ENCODE results near the gene FUOM. TPM values are rescaled to one million over a fixed set of nuclear protein-coding genes. Genes with fewer than 3 reads are reported as not detected.

The FUOM gene
- total RNA-seq, 1 donor from 2014 or later, result 47.0 TPM

DNA sequence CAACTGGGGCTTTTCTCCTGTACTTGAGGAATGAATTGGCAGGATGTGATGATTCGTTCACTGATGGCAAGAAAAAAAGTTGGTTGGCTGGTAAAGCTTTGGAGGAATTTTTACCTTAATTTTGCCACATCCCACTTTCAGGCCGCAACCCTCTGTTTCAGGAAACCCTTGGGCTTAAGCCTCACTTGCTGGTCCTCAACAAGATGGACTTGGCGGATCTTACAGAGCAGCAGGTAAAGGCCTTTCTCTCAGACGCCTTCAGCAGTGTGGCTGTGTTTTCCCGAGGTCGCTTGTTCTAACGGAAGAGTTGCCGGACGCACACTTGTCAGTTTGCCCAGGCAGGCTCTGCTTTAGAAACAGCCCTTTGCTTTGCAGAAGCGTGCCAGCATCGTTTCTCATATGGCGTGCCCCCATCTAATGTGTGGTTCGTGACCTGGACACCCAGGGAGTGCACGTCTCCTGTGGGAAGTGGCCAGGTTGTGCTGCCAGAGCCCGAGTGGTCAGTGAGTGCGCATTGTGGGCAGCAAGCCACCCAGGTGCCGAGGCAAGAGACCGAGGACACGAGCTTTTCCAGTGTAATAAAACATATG, 38.3 kb upstream of the FUOM start:
- H3K36me3 ChIP-seq (ENCODE audit: control insufficient read depth, insufficient read depth, low read length), result peaks cover 1% of the 10 kb centered on the region
- TF ChIP-seq, protein P1, sequence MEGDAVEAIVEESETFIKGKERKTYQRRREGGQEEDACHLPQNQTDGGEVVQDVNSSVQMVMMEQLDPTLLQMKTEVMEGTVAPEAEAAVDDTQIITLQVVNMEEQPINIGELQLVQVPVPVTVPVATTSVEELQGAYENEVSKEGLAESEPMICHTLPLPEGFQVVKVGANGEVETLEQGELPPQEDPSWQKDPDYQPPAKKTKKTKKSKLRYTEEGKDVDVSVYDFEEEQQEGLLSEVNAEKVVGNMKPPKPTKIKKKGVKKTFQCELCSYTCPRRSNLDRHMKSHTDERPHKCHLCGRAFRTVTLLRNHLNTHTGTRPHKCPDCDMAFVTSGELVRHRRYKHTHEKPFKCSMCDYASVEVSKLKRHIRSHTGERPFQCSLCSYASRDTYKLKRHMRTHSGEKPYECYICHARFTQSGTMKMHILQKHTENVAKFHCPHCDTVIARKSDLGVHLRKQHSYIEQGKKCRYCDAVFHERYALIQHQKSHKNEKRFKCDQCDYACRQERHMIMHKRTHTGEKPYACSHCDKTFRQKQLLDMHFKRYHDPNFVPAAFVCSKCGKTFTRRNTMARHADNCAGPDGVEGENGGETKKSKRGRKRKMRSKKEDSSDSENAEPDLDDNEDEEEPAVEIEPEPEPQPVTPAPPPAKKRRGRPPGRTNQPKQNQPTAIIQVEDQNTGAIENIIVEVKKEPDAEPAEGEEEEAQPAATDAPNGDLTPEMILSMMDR (IDR thresholded peaks at IDR 0.05; ENCODE audit: insufficient read depth, low read length, poor library complexity, severe bottlenecking), result no peak
- H3K4me3 ChIP-seq (ENCODE audit: low read depth, low read length), result no peak overlapping the region
- no peak for DNase-seq (ENCODE audit: low read depth)
- no peaks in the 10 kb centered on the region for H3K27me3 ChIP-seq (ENCODE audit: control insufficient read depth, insufficient read depth, low read length)

DNA sequence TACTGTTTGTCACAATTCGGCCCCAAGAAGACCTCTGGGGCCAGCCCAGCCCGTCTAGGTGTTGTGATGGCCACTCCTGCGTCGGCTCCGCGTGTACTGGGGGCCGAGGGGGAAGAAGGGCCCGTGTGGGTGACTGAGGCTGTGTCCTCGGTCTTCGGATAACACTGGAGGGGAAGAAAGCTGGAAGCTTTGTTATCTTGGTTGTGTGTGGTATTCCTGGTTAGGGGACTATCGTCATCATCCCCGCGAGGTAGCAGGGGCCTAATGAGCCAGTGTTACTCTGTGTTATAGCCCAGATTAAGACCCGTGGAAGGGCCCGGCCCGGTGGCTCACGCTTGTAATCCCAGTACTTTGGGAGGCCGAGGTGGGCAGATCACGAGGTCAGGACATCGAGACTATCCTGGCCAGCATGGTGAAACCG, 37.0 kb upstream of the FUOM start:
- TF ChIP-seq, protein P1 (IDR thresholded peaks at IDR 0.05; ENCODE audit: insufficient read depth, low read length, poor library complexity, severe bottlenecking), result no peak
- Histone ChIP-seq H3K36me3 (ENCODE audit: control insufficient read depth, insufficient read depth, low read length) (peaks cover 1% of the 10 kb centered on the region), H3K4me3 (ENCODE audit: low read depth, low read length) (peak overlapping the region; percentile 85), H3K27me3 (ENCODE audit: control insufficient read depth, insufficient read depth, low read length) (no peaks in the 10 kb centered on the region)
- no peak for DNase-seq (ENCODE audit: low read depth)

DNA sequence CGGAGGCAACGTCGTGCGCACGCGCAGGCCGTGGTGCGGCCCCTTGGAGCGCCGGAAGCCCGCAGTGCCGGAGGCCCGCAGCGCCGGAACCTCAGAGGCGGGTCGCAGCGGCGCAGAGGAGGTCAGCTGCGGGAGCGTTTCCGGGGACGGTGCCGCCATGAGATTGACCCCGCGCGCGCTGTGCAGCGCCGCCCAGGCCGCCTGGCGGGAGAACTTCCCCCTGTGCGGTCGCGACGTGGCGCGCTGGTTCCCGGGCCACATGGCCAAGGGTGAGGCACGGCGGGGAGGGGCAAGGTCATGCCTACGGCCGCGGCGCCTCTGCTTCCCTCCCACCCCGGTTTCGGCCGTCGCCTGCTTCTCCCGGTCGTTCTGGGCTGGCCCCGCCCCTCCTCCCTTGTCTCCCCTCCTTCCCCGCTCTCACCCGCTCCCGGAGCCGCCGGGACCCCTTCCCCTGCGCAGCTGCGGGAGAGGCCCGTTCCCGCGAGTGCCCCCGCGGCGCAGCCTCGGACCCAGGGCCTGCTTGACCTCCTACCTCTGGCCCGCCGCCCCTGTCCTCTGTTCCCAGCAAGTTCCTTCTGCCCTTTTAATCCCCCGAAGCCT, 36.3 kb upstream of the FUOM start, which contains the start of gene MTG1:
Gene MTG1, plus strand, starts transcription at position 94 of the 600 bp plus-strand sequence. Its CDS starts 64 bp downstream, at position 158.
- TF ChIP-seq, protein P1 (IDR thresholded peaks at IDR 0.05; ENCODE audit: insufficient read depth, low read length, poor library complexity, severe bottlenecking), result no peak
- Histone ChIP-seq H3K4me3 (ENCODE audit: low read depth, low read length) (peak within 1 kb of the TSS; percentile 85), H3K36me3 (ENCODE audit: control insufficient read depth, insufficient read depth, low read length) (peaks cover 1% of the 10 kb centered on the region), H3K27me3 (ENCODE audit: control insufficient read depth, insufficient read depth, low read length) (no peaks in the 10 kb centered on the region)
- peak; percentile 61 for DNase-seq (ENCODE audit: low read depth)

DNA sequence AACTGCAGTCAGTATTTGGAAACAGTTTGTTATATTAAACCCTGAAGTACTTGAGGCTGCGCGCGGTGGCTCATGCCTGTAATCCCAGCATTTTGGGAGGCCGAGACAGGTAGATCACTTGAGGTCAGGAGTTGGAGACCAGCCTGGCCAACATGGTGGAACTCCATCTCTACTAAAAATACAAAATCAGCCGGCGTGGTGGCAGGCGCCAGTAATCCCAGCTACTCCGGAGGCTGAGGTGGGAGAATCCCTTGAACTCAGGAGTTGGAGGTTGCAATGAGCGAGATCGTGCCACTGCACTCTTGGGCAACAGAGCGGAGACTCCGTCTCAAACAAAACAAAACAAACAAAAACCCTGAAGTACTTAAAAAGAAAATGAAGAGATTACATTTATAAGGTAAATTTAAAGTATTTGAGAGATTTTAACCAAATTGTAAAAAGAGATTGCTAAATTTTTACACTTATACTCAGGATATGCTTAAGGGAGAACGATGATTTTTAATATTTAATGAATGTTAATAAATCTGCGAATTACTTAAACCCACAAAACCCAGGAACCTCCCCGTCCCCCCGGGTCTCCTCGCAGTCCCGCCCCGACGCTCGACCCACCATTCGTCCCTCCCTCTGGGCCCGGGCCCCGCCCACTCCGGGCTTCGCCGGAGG, 35.7 kb upstream of the FUOM start:
- Histone ChIP-seq H3K4me3 (ENCODE audit: low read depth, low read length) (peak overlapping the region; percentile 85), H3K27me3 (ENCODE audit: control insufficient read depth, insufficient read depth, low read length) (no peaks in the 10 kb centered on the region), H3K36me3 (ENCODE audit: control insufficient read depth, insufficient read depth, low read length) (peaks cover 1% of the 10 kb centered on the region)
- DNase-seq (ENCODE audit: low read depth), result no peak
- TF ChIP-seq, protein P1 (IDR thresholded peaks at IDR 0.05; ENCODE audit: insufficient read depth, low read length, poor library complexity, severe bottlenecking), result no peak

DNA sequence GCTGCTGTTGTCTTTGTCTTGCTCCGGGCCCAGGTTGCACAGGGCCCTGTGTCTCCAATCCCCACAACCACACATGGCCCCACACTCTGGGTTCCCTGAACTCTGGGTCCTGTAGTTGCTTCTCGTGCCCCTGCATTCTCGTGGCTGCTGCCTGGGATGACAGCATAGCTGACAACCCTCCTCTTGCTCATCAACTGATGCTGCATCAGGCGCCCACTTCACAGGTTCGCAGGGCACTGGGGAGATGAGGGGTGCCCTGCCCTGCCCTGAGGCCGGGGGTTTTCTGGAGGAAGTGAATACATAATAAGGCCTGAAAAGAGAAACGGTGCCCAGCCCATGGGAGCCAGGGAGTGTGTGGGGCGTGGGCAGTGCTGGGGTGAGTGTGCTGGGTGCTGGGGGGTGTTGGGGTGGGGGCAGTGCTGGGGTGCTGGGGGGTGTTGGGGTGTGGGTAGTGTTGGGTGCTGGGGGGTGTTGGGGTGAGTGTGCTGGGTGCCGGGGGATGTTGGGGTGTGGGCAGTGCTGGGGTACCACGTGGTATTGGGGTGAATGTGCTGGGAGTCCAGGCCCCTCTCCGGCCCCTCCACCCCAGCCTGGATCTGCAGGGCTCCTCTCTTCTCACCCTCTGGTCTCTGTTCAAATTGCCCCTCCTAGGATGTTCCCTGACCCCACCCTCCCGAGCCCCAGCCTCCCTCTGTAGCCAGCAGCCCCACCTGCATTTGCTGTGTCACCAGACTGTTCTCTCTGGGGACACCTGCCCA, 34.1 kb upstream of the FUOM start:
- TF ChIP-seq, protein P1 (IDR thresholded peaks at IDR 0.05; ENCODE audit: insufficient read depth, low read length, poor library complexity, severe bottlenecking), result no peak
- Histone ChIP-seq H3K27me3 (ENCODE audit: control insufficient read depth, insufficient read depth, low read length) (no peaks in the 10 kb centered on the region), H3K36me3 (ENCODE audit: control insufficient read depth, insufficient read depth, low read length) (peaks cover 1% of the 10 kb centered on the region), H3K4me3 (ENCODE audit: low read depth, low read length) (no peak overlapping the region)
- no peak for DNase-seq (ENCODE audit: low read depth)
